IPS-NIHi7 (cell line): ENCODE data around the gene WARS2.
A peak's percentile ranks its signal among the peaks of the same experiment; 100 is the strongest.
"Not testable (repeated sequence)": the region's sequence is repeated elsewhere in the genome, so short reads cannot be mapped to it uniquely, and the experiment has no call there.

Source experiments
- DNase-seq: peaks from one replicate; pipeline ENCODE4 v3.0.0; 2012; ENCODE audit warnings: mixed read lengths; ENCODE audit errors: extremely low spot score

WARS2 gene

DNA sequence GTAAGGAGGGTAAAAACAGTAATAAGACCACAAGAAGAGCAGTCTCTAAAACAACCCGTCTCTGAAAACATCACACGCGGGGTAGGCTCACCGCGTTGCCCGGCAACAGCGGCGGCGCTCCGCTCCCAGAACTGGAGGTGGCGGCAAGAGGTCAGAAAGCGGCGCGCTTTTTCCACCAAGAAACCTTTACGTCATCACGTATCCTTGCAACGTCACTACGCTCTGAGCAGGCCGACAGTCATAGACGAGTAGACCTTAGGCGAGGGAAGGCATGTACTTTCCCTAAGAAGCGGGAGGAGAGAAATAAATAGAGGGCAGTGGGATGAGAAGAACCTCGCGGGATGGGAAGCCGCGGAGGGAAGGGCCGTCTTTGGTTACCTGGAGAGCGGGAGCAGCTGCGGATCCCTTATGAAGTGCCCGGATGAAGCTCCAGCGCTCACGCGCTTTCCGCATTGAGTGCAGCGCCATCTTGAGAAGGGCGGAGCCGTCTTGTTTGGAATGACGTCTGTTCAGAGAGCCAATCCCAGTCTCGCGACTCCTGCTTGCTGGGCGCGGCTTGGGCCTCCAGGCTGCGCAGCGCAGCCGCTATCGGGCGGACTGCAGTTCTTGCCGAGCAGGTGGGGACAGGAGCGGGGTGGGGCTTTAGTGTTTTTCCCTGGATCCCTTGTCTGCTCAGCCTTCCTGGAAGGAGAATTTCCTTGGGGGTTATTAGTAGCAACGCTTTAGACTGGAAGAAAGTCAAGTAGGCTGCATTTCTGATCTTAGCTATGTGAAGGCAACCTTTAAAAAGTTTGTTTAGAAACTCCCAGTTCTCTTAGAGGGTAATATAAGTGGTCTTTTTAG is at the start of gene WARS2:
Gene WARS2, minus strand, starts transcription at position 477 of the 843 bp plus-strand sequence. Its CDS starts 9 bp downstream, at position 468.
- DNase-seq, result peak; percentile 95

DNA sequence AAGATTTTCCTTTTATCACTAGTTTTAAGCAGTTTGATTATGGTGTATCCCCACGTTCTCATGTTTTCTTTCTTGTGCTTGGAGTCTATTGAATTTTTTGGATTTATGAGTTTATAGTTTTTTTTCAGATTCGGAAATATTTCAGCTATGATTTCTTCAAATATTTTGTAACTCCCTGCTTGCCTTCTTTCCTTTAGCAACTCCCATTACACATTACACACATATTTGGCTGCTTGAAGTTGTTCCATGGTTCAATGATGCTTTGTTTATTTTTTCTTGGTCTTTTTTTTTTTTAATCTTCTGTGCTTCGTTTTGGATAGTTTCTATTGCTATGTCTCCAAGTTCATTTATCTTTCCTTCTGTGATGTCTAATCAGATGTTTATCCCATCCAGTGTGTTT is 48.5 kb upstream of the WARS2 start:
- no peak for DNase-seq

DNA sequence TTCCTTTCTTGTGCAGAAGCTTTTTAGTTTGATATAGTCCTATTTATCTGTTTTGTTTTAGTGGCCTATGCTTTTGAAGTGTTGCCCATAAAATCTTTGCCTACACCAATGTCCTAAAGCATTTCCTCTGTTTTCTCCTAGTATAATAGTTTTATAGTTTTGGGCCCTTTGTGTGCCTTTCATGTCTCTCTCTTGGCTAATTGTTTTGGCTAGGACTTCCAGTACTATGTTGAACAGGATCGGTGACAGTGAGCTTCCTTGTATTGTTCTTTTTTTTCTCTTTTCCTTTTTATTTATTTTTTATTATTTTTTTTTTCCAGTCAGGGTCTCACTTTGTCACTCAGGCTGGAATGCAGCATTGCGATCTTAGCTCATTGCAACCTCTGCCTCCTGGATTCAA is 47.0 kb upstream of the WARS2 start:
- DNase-seq, result no peak

DNA sequence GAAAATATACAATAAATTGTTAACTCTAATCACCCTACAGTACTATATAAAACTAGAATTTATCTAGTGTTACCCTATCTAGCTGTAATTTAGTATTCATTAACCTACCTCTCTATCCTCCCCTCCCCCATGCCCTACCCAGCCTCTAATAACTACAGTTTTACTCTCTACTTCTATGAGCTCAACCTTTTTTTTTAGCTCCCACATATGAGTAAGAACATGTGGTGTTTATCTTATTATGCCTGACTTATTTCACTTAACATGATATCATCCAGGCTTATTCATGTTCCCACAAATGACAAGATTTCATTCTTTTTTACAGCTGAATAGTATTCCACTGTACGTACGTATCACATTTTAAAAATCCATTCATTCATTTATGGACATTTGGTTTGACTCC is 46.0 kb upstream of the WARS2 start:
- no peak for DNase-seq

DNA sequence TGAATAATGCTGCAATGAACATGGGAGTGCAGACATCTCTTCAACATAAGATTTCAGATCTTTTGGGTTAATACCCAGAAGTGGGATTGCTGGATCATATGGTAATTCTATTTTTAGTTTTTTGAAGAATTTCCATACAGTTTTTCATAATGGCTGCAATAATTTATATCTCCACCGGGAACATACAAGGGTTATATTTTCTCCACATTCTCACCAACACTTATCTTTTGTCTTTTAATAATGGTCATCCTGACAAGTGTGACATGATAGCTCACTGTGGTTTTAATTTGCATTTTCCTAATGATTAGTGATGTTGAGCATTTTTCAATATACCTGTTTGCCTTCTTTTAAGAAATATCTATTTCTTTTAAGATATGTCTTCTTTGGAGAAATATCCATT is 44.5 kb upstream of the WARS2 start:
- DNase-seq, result no peak

DNA sequence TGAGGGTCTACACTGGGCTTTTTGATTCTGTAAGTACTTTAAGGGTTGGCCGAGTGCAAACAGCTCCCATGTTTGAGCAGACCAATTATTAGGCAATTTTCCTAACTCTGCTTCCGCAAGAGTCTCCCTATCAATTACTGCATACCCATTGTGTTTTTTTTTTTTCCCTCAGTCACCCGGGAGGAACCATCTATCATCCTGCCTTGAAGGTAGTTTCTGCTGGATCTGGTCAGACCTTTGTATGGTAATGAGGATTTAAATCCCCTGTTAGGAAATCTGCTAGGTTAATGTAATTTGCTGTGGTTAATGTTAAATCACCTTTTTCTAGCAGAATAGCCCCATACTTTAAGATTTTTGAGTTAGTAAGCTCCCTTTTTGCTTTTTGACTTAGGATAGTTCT is 40.8 kb upstream of the WARS2 start:
- no peak for DNase-seq

DNA sequence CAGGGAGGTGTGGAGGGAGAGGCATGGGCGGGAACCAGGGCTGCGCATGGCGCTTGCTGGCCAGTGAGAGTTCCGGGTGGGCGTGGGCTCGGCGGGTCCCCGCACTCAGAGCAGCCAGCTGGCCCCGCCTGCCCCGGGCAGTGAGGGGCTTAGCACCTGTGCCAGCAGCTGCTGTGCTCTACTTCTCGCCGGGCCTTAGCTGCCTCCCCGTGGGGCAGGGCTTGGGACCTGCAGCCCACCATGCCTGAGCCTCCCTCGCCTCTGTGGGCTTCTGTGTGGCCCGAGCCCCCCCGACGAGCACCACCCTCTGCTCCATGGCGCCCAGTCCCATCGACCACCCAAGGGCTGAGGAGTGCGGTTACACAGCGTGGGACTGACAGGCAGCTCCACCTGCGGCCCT is 38.6 kb upstream of the WARS2 start:
- DNase-seq, result no peak

DNA sequence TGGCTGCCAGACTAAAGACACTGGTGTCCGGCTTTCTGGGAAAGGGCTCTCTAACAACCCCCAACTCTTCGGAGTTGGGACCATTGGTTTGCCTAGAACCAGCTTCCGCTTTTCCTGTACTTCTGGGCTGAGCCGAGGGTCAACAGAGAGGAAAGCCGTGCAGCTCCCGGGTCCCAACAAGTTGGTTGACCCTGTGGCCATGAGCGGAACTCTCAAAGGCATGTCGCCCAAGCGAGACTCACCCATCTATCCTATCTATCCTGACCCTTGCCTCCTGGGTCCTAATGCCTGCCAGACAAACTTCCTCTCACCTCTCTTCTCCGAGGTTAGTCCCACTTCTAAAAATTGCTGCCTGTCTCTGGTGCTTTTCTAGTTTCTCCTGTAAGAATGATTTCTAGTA is 32.5 kb upstream of the WARS2 start:
- DNase-seq, result not testable (repeated sequence)

DNA sequence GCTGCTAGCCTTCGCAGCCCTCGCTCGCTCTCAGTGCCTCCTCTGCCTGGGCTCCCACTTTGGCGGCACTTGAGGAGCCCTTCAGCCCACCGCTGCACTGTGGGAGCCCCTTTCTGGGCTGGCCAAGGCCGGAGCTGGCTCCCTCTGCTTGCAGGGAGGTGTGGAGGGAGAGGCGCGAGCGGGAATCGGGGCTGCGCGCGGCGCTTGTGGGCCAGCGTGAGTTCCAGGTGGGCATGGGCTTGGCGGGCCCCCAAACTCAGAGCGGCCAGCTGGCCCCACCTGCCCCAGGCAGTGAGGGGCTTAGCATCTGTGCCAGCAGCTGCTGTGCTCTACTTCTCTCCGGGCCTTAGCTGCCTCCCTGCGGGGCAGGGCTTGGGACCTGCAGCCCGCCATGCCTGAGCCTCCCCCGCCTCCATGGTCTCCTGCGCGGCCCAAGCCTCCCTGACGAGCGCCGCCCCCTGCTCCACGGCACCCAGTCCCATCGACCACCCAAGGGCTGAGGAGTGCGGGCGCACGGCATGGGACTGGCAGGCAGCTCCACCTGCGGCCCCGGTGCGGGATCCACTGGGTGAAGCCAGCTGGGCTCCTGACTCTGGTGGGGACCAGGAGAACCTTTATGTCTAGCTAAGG is 31.0 kb upstream of the WARS2 start:
- DNase-seq, result not testable (repeated sequence)

DNA sequence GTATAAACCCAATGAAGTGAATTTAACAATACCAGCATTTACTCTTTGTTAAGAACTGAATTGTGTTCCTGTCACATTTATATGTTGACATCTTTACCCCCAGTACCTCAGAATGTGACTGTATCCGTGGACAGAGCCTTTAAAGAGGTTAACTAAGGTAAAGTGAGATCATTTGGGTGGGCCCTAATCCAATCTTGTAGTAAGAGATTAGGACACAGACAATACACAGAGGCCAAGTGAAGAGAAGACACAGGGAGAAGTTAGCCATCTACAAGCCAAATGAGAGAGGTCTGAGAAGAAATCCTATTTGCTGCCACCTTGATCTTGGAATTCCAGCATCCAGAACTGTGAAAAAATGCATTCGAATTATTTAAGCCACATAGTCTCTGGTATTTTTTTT is 22.9 kb upstream of the WARS2 start:
- no peak for DNase-seq

DNA sequence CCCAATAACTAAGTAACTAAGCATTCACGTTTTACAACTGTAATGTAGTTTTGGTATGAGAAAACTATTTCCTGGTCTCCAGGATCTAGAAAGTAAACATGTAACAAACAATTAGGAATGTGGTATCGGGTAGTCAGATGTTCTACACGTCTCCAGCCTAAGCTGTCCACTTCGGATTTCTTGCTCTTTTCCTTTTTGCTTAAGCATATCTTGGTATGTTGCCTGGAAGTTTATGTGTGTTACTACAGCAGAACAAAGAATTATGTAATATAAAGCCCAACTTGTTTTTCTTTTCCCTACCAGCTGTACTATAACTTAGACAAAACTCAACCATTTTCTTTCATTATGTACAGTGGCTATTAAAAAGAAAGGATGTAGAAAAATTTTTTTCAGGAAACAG is 20.4 kb upstream of the WARS2 start:
- no peak for DNase-seq

DNA sequence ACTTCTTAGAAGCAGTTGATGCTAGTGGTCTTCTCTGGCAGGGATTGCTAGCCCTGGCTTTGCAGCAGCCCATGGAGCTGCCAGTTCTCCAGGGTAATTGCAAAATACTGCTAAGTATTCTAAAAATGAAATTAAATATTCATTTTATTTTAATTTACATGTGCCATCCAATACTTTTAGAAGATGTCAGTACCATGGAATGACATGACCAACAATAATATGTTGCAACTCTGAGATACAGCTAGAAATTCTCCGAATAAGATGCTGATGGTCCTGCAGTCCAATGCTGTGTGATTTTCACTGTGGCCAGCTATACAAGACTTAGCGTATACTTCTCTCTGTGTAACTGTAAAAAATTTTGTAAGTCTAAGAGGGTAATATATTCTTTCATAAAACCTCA is 20.0 kb upstream of the WARS2 start:
- DNase-seq, result no peak

DNA sequence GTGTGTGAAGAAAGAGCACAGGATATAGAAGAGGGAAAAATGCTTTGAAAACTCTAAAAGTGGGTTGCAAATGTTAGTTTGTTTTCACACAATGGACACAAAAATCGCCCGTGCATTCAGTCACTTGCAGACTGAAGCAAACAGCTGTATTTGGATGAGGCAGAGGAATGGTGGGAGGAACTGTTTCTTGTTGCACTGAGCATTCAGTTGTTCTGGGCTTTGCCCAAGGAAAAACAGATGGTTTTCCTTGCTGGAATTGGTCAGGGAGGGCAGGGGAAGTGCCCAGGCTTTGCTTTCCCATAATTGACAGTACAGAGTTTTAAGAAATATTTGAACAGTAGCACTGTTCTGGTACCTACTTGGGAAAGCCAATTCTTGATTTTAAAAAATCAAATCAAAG is 19.5 kb upstream of the WARS2 start:
- DNase-seq, result no peak

DNA sequence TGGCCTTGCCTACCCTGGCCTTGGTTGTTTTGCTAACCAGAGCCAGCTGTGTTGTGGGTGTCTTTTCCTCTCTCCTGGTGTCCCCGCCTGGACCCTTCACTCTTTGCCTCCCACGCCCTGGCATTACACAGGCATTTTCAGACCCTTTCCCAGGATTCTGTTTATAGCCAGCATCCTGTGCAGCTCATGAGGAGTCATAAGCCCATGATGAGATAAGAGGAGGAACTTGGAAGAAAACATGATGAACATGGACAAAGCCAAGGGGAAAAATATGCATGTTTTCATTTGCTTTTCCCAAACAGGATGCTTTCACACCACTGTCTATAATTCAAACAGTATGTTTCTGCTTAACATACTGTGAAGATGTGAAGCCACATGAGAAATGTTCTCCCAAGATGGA is 18.7 kb upstream of the WARS2 start:
- no peak for DNase-seq

DNA sequence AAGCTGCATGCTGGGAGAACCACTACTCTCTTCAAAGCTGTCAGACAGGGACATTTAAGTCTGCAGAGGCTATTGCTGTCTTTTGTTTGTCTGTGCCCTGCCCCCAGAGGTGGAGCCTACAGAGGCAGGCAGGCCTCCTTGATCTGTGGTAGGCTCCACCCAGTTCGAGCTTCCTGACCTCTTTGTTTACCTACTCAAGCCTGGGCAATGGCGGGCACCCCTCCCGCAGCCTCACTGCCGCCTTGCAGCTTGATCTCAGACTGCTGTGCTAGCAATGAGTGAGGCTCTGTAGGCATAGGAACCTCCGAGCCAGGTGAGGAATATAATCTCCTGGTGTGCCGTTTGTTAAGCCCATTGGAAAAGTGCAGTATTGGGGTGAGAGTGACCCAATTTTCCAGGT is 16.3 kb upstream of the WARS2 start:
- DNase-seq, result not testable (repeated sequence)

DNA sequence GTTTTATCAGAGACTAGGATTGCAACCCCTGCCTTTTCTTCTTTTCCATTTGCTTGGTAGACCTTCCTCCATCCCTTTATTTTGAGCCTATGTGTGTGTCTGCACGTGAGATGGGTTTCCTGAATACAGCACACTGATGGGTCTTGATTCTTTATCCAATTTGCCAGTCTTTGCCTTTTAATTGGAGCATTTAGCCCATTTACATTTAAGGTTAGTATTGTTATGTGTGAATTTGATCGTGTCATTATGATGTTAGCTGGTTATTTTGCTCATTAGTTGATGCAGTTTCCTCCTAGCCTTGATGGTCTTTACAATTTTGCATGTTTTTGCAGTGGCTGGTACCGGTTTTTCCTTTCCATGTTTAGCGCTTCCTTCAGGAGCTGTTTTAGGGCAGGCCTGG is 14.6 kb upstream of the WARS2 start:
- DNase-seq, result not testable (repeated sequence)

DNA sequence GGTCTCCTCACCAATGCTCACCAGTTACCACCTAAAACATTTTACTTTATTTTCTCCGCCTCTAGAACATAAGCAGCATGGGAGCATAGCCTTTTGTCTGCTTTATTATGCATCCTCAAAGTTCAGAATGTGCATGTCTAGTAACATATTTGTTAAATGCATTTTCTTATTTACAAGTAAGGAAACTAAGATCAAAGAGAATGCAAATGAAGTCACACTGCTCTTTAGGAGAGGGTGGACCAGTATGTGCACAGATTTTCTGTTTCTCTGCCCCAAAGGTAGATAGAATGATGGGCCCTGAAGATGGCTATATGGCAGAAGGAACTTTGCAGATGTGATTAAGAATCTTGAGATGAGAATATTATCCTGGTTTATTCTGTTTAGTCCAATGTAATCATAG is 9.7 kb upstream of the WARS2 start:
- DNase-seq, result no peak

DNA sequence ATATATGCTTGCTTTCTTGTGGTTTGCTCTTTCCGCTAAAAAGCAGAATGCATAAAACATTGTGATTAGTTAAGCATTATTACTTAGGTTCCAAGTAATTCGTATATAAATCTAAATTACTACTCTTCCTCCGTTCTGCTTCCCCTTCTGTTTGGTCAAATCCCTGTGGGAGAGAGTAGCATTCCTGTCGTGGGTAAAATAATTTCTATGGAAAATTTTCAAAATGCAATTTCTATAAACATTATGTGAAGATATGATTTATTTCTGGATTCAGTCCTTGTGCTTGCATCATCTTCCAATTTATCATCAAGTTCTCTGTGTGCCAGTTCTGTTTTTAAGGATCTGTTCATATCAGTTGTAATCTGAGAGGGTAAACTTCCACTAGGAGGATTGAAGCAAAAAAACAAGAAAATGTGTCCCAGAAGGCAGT is 7.2 kb upstream of the WARS2 start:
- no peak for DNase-seq

DNA sequence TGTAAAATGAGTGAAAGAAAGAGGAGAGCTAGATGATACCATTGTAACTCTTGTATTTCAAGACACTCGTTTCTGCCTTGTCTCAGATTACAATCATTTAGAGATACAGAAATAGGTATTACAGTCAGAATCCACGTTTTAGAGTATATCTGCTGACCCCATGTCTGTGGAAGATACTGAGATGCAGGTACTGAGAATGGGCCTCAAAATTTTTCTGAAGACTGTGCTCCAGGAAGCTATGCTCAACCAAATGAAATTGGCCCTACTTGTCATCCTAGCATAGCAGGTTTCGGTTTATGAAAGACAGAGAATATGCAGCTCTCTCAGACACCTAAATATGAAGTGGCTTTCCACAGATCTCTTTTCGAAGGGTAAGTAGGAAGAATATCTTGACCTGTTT is 6.0 kb upstream of the WARS2 start:
- DNase-seq, result no peak

DNA sequence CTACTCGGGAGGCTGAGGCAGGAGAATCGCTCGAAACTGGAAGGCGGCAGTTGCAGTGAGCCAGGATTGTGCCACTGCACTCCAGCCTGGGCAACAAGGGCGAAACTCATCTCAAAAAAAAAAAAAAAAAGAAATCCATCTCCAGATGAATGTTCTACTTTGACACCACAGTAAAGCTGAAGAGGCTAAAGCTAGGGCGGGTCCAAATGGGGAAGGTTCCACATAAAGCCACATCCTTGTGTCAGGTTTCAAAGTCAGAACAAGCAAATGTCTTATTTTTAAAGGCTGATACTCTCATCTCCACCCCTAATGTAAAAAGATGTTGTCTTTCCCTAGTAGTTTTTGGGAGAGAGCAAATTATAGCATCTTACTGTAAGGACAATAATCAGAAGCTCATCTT is 4.4 kb upstream of the WARS2 start:
- DNase-seq, result no peak

DNA sequence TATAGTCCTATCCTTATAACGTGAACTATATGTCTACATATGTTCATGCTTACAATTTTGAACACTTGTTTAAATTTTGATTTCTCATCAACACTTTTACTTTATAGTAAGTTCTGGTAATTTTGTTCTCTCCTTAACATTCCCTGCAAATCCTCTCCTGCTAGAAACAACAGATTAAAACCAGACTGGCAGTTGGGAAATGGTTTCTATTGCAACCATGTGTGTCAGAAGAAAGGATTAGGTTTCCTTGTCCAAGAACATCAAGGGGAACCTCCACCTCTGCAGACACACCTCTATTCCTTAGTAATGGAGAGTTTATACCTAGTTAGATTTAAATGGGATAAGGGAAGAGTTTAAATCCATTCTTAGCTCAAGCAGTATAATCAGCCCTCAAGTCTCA is 3.3 kb upstream of the WARS2 start:
- DNase-seq, result no peak

DNA sequence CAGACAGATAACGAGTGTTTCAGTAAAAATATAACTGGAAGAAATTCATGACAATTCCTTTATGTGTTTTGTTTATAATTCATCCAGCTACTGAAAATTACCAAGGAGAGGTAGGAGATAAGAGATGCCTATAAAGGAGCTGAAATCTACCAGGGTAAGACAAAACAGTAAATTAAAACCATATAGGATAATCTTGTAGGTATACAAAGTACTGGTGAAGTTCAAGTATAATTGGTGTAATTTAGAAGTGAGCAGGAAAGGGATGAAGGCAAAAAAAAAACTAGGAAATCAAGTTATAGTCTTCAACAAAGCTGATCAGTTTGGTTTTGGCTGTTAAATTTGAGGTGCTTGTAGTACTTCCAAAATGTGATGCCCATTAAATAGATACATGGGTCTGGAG is 1.2 kb upstream of the WARS2 start:
- DNase-seq, result no peak

DNA sequence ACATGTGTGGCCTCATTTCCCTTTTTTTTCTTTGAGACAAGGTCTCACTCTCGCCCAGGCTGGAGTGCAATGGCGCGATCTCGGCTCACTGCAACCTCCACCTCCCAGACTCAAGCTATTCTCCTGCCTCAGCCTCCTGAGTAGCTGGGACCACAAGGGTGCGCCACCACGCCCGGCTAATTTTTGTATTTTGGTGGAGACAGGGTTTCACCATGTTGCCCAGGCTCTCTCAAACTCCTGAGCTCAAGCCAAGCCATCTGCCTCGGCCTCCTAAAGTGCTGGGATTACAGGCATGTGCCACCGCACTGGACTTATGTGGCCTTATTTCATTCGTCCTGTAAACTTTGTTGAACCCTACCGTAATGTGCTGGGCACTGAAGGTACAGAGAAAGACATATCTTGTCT is 569 bp upstream of the WARS2 start:
- DNase-seq, result no peak

DNA sequence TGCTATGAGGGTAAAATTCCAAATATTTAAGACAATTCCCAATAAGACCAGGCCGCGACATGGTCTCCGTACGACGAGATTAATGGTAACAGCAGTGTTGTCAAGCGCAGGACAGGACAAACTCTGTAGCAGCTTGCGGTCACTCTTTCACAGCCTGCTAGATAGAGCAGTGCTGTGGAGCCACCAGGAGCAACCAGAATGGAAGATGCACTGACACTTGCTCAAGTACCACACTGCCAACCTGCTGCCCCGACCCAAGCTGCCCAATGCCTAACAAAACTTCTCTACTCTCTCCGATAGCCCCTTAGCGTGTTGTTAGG is 636 bp downstream of the WARS2 start:
- DNase-seq, result no peak
